GM12891 (cell line): ENCODE data around the gene CRAT.

Source experiments
- PAX5 ChIP-seq: IDR thresholded peaks from 2 replicates; pipeline ENCODE4 v1.6.1; 2011; ENCODE audit warnings: low read length, moderate library complexity, mild to moderate bottlenecking; ENCODE audit not compliant: insufficient read depth, severe bottlenecking
- POLR2A ChIP-seq: IDR thresholded peaks from 2 replicates; pipeline ENCODE4 v1.6.1; 2011; ENCODE audit warnings: low read depth, low read length, control low read depth
- POLR2AphosphoS5 ChIP-seq: IDR thresholded peaks from 2 replicates; pipeline ENCODE4 v1.6.1; 2011; ENCODE audit warnings: low read depth, low read length, control low read depth
- POU2F2 ChIP-seq: IDR thresholded peaks from 2 replicates; pipeline ENCODE4 v1.6.1; 2011; ENCODE audit warnings: low read depth, mild to moderate bottlenecking, control low read depth, low read length, moderate library complexity
- SPI1 ChIP-seq: IDR thresholded peaks from 2 replicates; pipeline ENCODE4 v1.6.1; 2011; ENCODE audit warnings: low read depth, low read length, control low read depth
- TAF1 ChIP-seq: IDR thresholded peaks from 2 replicates; pipeline ENCODE4 v1.6.1; 2011; ENCODE audit warnings: low read depth, low read length, control low read depth

GRCh38 chr9:129093602-129094386, 16.8 kb downstream of the CRAT start:
- TF ChIP-seq POLR2AphosphoS5 (no peak), POLR2A (no peak), PAX5 (no peak), TAF1 (no peak), POU2F2 (no peak), SPI1 (no peak)
